IPS-18c (cell line): ENCODE results near the gene PIK3C2G.

Experiments
- H3K4me3 ChIP-seq: 2 replicates; pipeline ENCODE4 v1.7.0; 2013; ENCODE audit warnings: low read depth, mild to moderate bottlenecking, low read length, moderate library complexity; ENCODE audit not compliant: insufficient read depth
- H3K9me3 ChIP-seq: one replicate; pipeline ENCODE4 v1.6.1; 2013; ENCODE audit warnings: mild to moderate bottlenecking, low read length, moderate library complexity; ENCODE audit not compliant: control insufficient read depth, insufficient read depth

Gene PIK3C2G

DNA sequence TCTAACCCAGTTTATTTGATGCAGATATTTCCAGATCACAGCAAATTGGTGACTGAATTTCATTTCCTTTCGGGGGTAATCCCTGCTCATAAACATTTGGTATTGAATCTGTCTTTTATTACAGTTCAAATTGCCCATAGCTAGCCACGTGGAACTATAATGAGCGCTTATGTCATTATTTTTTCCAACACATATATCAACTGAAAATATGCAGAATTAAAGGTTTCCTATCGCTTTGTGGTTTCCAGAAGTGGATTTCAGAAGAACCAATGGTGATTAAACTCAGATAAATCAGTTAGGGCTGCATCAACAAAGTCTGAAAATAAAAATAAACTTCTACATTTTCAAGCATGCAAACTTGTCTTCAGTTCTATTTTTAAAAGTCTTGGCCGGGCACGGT, 111.9 kb downstream of the PIK3C2G start:
- Histone ChIP-seq H3K4me3 (no peak overlapping the region), H3K9me3 (peaks cover 4% of the 10 kb centered on the region)

GRCh38 chr12:18375131-18375530, 113.8 kb downstream of the PIK3C2G start:
- peaks cover 7% of the 10 kb centered on the region for H3K9me3 ChIP-seq
- H3K4me3 ChIP-seq = no peak overlapping the region

DNA sequence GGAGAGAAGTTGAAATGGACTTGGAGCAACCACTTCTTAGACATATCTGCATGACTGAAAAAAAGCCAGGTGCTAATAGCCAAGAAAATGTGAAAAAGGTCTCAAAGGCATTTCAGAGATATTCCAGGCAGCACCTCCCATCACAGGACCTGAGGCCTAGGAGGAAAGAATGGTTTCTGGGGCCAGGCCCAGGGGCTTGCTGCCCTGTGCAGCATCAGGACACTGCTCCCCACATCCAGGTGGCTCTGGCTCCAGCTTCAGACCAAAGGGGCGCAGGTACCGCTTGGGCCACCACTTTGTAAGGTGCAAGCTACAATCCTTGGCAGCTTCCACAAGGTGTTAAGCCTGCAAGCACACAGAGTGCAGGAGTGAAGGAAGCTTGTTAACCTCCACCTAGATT, 114.3 kb downstream of the PIK3C2G start:
- Histone ChIP-seq H3K9me3 (peaks cover 7% of the 10 kb centered on the region), H3K4me3 (no peak overlapping the region)

DNA sequence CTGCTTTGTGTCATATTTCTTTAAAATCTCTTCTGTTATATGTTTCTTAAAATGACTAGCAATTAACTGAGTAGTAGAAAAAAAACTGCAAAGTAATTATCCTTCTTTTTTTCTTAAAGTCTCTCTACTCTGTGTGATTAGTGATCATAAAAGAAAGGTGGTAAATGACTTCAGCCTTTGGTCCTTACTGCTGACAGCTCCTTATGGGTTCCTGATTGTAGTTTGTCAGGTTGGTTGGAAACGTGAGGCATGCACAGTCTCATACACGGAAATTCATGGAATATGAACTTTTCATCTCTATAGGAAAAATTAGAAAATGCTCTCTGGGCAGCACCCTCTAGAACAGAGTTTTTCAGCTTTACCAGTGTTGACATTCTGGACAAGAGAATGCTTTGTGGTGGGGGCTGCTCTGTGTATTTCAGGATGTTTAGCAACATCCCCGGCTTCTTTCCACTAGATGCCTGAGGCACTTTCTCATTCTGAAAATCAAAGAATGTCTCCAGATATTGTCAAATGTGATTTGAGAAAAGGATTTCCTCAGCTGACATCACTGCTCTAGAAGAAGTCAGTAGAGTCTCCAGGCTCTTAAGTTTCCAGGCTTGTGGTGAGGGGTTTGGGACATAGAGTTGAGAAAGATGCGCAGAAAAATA, 121.0 kb downstream of the PIK3C2G start:
- H3K9me3 ChIP-seq = peaks cover 2% of the 10 kb centered on the region
- H3K4me3 ChIP-seq = no peak overlapping the region

GRCh38 chr12:18383203-18383602, 121.9 kb downstream of the PIK3C2G start:
- peaks cover 2% of the 10 kb centered on the region for H3K9me3 ChIP-seq
- H3K4me3 ChIP-seq = no peak overlapping the region

DNA sequence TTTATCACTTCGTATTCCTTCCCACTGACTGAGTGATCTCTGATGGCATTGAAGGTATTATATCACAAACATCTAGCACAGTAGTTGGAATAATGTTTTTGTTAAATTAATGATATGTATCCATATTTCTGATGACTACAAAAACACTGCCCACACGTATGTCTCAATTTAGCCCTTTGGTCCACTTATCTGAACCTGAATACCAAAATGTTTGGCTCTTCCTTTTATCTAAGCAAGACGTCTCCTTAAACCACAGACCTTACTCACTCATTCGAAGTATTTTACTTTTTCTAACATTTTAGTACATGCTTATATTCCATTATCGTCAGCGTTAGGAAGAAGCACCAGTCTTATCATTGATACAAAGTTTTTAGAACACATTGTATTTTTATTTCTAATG, 126.4 kb downstream of the PIK3C2G start:
- Histone ChIP-seq H3K9me3 (no peaks in the 10 kb centered on the region), H3K4me3 (no peak overlapping the region)

GRCh38 chr12:18389820-18390219, 128.5 kb downstream of the PIK3C2G start:
- no peaks in the 10 kb centered on the region for H3K9me3 ChIP-seq
- H3K4me3 ChIP-seq = no peak overlapping the region

- H3K9me3 ChIP-seq = no peaks in the 10 kb centered on the region
- no peak overlapping the region for H3K4me3 ChIP-seq
Observed at GRCh38 chr12:18391151-18391550, 129.8 kb downstream of the PIK3C2G start.

DNA sequence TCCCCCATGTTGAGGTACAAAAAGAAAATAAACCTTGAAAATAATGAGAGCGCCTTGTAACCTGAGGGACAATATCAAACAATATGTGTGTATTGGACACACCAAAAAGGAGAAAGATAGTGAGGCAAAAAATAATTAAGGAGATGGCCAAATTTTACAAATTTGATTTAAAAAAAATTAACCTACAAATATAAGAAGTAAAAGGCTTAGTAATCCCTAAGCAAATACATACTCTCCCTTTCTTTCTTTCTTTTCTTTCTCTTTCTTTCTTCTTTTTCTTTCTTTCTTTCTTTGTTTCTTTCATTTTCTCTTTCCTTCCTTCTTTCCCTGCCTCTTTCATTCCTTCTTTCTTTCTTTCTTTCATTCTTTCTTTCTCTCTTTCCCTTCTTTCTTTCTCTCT, 133.4 kb downstream of the PIK3C2G start:
- Histone ChIP-seq H3K9me3 (no peaks in the 10 kb centered on the region), H3K4me3 (no peak overlapping the region)

DNA sequence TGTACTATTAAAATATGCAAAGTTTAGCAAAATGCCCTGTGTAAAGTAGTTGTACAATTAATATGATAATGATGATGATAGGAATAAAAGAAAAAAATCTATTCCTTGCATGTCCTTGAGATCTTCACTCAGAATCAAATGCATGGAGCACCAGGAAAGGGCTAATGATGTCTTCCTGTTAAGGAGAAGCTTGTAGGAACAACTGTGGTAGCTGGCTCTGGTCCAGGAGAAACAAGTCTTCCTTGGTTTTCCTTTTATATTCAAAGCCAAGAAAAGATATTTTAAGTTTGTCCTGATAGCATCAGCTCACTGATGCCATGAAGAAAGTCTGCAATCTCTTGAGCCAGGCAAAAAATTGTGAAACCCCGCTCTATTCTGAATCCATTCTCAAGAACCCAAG, 138.9 kb downstream of the PIK3C2G start:
- Histone ChIP-seq H3K9me3 (no peaks in the 10 kb centered on the region), H3K4me3 (no peak overlapping the region)

- Histone ChIP-seq H3K9me3 (no peaks in the 10 kb centered on the region), H3K4me3 (no peak overlapping the region)
Observed at GRCh38 chr12:18402872-18403611, 141.7 kb downstream of the PIK3C2G start.

GRCh38 chr12:18411453-18411852, 150.1 kb downstream of the PIK3C2G start:
- no peak overlapping the region for H3K4me3 ChIP-seq
- H3K9me3 ChIP-seq = no peaks in the 10 kb centered on the region

GRCh38 chr12:18414671-18415070, 153.4 kb downstream of the PIK3C2G start:
- H3K9me3 ChIP-seq = no peaks in the 10 kb centered on the region
- H3K4me3 ChIP-seq = no peak overlapping the region

- no peaks in the 10 kb centered on the region for H3K9me3 ChIP-seq
Observed at GRCh38 chr12:18415227-18415626, 153.9 kb downstream of the PIK3C2G start.

DNA sequence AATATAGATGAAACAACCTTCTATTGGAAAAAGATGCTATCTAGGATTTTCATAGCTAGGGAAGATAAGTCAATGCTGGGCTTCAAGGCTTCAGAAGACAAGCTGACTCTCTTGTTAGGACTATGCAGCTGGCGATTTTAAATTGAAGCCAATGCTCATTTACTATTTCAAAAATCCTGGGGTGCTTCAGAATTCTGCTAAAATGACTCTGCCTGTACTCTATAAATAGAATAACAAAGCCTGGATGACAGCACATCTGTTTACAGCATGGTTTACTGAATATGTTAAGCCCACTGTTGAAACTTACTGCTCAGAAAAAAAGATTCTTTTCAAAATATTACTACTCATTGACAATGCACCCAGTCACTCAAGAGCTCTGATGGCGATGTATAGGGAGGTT, 155.1 kb downstream of the PIK3C2G start:
- no peak overlapping the region for H3K4me3 ChIP-seq
- H3K9me3 ChIP-seq = no peaks in the 10 kb centered on the region

More at GRCh38 chr12:18415227-18415626, 153.9 kb downstream of the PIK3C2G start:
- H3K4me3 ChIP-seq = no peak overlapping the region

DNA sequence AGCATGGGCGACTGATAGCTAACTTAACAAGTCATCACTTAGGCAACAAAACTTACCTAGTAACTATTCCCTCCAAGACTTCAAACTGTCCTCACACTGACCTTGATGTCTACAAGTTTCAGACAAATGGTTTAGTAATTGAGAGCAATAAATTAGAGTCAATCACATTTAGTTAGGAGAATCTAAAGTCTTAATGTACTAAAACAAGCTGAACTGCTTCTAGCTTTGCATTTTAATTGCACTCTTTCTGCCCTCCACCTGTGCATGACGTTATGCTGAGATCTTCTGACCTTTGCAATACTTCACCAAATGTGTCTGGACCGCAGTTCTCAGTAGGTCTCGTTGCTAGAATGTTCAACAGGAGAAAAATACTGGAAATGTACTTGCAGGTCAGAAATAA, 158.0 kb downstream of the PIK3C2G start:
- Histone ChIP-seq H3K9me3 (no peaks in the 10 kb centered on the region), H3K4me3 (no peak overlapping the region)

- no peak overlapping the region for H3K4me3 ChIP-seq
- H3K9me3 ChIP-seq = no peaks in the 10 kb centered on the region
Observed at GRCh38 chr12:18421867-18422266, 160.5 kb downstream of the PIK3C2G start.

DNA sequence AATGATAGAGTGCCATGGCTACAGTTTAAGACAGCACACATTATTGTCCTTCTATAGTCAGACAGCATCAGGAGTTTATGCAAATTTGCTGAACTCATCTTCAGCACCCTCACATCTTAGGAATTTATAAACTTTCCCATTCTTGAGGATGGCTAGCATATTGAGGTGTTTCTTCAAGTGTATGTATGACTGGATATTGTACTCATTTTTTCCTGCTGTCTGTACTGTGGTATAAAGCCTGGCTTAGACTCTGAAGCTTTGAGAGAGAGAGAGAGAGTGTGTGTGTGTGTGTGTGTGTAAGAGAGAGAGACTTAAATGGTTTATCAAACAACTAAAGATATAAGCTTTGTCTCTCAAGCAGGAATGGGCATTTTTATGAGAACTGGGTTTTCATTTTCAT, 161.6 kb downstream of the PIK3C2G start:
- Histone ChIP-seq H3K4me3 (no peak overlapping the region), H3K9me3 (no peaks in the 10 kb centered on the region)

- Histone ChIP-seq H3K4me3 (no peak overlapping the region), H3K9me3 (no peaks in the 10 kb centered on the region)
Observed at GRCh38 chr12:18424857-18425256, 163.5 kb downstream of the PIK3C2G start.
